HG02588 (cell line): Measurements from ENCODE around the gene FRMD7.
"Not testable (repeated sequence)": the region's sequence is repeated elsewhere in the genome, so short reads cannot be mapped to it uniquely, and the experiment has no call there.

Source experiments
- ATAC-seq: cut with Tn5 transposase; IDR thresholded peaks from one replicate; pipeline ENCODE4 v1.9.1; 2021; ENCODE audit warnings: mild to moderate bottlenecking, moderate library complexity; ENCODE audit not compliant: unreplicated experiment

The FRMD7 gene

GRCh38 chrX:132093239-132093860 is 34.5 kb downstream of the FRMD7 start:
- no peak for ATAC-seq

DNA sequence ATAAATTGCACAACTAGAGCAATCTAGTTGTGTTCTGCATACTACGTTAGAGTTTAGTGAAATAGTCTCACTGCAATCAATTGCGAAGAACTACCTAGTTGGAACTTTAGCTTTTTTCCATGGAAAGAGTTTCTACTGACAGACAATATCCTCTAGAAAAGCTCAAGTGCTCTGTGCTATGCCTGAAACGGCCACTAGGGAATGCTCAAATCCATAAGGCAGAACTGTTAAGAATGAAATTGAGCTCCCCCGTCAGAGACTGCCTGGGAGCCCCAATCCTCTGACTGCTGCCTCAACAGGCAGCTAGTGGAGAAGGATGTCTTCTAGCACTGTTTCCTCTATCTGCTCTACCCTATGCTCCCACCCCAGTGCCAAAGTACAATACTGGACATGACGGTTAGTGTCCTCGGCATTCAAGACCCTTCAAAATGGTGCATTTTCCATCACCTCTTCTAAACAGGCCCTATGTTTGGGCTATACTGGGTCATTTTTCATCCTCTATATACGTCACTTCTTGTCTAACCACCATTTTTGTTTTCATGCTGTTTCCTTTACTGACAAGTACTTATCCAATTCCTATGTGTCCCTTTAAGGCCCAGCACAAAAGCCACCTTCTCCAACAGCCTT is 35.3 kb downstream of the FRMD7 start:
- ATAC-seq, result peak; percentile 82

DNA sequence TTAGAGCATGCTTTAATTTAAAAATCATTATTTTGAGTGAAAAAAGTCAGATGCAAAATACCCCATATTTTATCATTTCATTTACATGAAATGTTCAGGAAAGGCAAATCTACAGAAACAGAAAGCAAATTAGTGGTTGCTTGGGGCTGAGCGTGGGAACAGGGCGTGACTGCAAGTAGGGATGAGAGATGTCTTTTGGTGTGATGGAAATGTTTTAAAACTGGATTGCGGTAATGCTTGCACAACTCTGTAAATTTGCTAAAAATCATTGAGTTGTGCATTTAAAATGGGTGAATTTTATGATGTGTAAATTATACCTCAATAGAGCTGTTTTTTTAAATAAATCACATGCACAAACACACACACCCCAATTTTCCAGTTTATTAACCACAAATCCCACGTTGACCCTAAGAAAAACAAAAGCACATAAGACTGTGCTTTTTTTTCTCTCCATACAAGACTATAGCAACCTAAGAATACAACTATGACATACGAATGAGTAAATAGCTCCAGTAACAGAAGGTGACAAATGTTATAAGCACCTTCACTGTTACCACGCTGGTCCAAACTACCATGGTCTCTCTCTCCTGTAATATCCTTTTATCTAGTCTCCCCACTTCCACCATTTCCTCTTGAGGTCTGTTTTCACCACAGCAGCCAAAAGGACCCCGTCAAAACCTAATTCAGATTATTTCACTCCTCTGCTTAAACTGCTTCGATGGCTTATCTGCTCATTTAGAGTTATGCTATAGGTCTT is 37.2 kb downstream of the FRMD7 start:
- ATAC-seq, result no peak

DNA sequence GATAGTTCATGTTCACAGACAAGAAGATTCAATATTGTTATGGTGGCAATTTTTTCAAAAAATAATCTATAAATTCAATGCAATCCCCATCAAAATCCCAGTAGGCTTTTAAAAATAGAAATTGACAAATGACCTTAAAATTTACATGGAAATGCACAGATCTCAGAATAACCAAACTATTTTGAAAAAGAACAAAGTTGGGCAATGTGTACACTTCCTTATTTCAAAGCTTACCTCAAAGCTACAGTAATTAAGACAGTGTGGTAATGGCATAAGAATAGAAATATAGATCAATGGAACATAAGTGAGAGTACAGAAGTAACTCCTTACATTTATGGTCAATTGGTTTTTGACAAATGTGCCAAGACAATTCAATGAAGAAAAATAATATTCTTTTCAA is 39.0 kb downstream of the FRMD7 start:
- ATAC-seq, result no peak

DNA sequence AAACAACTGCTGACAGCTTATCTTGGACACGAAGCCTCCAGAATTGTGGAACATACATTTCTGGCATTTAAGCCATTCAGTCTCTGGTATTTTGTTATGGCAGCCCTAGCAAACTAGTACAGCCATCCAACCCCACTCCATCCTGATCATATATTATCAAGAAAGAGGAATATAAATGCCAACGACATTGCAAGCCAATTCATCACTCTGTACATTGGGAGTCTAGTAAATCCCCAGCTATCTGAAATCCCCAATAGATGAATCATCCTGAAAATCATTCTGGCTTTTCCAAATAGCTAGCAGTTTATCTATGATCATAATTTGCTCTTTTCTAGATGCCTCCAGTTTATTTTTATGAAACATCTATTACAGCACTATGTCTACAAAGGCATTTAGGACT is 41.1 kb downstream of the FRMD7 start:
- no peak for ATAC-seq

- ATAC-seq, result no peak
Observed at GRCh38 chrX:132085786-132086185, 42.0 kb downstream of the FRMD7 start.

DNA sequence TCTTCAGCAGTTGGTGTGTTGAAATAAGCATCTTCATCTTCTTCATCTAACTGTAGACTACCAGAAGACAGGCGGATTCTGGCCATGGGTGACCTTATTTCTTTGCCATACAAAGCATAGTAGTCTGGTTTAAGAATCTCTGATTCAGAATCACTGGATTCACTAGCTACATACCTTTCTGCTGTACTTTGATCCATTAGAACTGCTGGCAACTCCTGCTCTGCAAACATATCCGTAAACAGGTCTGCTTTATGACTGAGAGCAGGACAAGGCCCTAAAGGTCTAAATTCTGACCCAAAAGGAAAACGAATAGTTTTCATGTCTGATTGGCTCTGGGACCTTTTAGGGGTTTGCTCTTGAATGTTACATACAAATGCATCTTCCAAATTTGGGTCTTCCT is 49.9 kb downstream of the FRMD7 start:
- no peak for ATAC-seq

GRCh38 chrX:132077414-132077813 is 50.4 kb downstream of the FRMD7 start:
- no peak for ATAC-seq

GRCh38 chrX:132071254-132071653 is 56.6 kb downstream of the FRMD7 start:
- no peak for ATAC-seq

- no peak for ATAC-seq
Observed at GRCh38 chrX:132068405-132068804, 59.4 kb downstream of the FRMD7 start.

- ATAC-seq, result no peak
Observed at GRCh38 chrX:132063862-132064261, 64.0 kb downstream of the FRMD7 start.

DNA sequence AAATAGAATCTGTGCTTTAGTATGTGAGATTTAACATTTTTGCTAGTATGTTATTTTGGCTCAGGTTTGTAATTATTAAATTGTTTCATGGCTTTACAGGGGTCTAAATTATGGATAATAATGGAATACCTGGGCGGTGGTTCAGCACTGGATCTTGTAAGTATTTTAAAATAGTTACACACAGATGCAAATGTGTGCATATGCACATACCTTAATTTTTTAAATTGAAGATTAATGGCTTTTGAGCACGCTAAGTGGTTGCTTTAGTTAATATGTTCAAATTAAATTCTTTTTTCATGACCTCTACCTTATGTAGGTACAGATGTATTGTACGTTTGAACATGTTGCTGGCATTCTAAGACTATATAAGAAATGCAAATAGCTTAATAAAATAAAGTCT is 64.5 kb downstream of the FRMD7 start:
- ATAC-seq, result no peak

GRCh38 chrX:132059973-132060540 is 67.8 kb downstream of the FRMD7 start:
- ATAC-seq, result no peak

GRCh38 chrX:132058975-132059374 is 68.8 kb downstream of the FRMD7 start:
- ATAC-seq, result no peak

DNA sequence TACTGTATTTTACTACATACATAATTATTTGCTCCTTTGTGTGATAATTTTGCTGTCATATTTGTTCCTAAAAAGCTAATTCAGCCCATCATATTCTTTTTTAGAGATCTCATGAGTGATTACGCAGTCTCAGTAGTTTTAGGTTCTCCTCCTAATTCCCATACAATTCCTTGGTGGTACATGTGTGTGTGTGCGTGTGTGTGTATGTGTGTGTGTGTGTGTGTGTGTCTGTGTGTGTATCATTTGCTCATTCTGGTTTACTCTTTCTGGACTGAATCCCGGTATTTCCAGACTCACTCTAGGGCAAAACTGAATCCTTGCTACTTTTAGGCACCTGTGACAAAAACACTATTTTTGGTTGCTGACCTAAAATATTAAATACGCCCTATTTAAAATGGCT is 69.8 kb downstream of the FRMD7 start:
- ATAC-seq, result no peak

DNA sequence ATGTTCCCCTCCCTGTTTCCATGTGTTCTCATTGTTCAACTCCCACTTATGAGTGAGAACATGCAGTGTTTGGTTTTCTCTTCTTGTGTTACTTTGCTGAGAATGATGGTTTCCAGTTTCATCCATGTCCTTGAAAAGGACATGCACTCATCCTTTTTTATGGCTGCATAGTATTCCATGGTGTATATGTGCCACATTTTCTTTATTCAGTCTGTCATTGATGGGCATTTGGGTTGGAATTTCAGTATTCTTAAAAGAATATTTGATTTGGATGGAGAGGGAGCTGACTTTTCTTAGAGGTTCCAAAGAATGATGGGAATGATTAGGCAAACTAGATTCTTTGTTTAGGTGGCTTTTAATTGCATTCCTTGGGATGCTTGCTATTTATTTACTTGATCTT is 76.0 kb downstream of the FRMD7 start:
- ATAC-seq, result not testable (repeated sequence)

- no peak for ATAC-seq
Observed at GRCh38 chrX:132046533-132046932, 81.3 kb downstream of the FRMD7 start.

DNA sequence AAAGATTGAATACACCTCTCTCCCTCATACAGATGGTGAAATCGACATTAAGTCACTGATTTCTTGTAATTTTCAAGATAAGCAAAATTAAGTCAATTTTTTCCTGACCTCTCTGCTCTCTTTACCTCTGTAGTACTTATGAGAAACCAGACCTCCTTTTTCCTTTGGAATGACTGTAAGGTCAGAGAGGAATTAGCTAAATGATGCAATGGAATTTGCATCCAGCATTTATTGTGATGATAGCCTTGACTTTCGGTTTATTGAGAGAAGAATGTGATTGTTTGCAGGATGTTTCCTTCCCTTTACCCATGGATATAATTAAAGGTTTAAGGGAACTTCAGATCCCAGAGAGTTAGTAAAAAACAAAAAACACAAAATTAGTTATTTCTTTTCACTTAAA is 82.4 kb downstream of the FRMD7 start:
- no peak for ATAC-seq

- ATAC-seq, result no peak
Observed at GRCh38 chrX:132044953-132045352, 82.9 kb downstream of the FRMD7 start.

GRCh38 chrX:132043977-132044376 is 83.8 kb downstream of the FRMD7 start:
- ATAC-seq, result no peak

DNA sequence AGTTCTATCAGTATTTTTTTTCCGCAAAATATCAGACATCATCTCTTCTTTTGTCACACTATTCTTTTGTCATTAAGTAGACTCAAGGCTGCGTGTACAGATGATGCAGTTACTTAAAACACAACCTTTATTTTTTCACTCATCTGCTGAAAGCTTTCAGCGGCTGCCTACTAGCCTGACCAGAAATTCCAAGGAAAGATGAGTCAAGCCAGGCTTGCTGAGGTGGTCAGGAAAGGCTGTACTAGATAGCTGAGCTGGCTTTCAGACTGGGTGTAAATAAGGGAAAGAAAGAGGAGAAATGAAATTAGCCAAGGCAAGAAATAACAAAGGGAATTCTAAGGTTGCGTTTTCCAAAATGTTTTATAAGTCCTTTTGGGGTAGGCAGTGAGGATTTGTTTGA is 86.8 kb downstream of the FRMD7 start:
- no peak for ATAC-seq

DNA sequence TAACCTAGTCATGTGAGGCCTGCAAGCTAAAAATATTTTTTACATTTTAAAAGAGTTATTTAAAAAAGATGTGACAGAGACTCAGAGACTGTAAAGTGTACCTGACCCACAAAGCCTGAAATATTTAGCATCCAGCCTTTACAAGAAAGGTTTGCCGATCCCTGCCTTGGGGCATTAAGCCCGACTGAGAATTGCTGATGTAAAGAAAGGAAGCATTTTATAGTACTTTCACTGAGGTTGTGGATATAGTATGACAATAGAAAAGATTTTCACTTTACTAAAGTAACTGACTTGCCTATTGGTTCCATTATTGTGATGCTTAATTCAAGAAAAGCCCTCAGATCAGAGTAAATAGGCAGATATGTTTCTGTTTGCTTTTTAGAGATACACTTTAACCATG is 87.8 kb downstream of the FRMD7 start:
- ATAC-seq, result no peak
